ENCODE measurements around the gene POLL.

The POLL gene

DNA sequence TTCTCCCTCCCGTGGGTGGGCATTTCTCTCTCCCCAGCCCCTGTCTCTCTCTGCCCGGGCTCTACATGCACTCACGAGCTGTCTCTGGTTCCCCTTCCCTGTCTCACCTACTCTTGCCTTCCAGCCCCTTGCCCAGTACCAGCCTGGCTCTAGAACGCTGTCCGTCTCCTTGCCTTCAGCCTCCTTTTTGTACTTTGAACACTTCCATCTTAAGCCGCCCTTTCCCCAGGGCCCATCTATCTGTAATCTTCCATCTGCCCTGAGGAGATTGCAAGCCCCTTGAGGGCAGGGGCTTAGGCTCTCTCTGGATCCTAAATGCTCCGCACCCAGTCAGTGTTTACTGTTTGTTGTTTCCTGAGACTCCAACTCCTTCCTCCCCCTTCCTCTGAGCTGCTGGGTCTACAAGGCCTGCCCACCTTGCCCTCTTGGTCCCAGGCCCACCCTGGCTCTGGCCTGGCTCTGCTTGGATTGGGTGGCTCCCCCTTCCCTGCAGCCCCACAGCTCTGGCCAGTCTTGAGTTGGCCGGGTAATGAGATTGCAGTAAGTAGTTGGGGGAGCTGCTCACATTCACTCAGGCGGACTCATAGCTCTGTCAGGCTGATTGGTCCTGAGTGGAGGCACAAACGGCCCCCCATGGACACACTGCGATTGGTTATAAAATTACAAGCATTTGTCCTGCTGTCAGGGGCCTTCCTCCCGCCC, 28.3 kb downstream of the POLL start:
- no peak for DNase-seq

GRCh38 chr10:101558671-101559595, 29.1 kb downstream of the POLL start:
- DNase-seq = no peak

DNA sequence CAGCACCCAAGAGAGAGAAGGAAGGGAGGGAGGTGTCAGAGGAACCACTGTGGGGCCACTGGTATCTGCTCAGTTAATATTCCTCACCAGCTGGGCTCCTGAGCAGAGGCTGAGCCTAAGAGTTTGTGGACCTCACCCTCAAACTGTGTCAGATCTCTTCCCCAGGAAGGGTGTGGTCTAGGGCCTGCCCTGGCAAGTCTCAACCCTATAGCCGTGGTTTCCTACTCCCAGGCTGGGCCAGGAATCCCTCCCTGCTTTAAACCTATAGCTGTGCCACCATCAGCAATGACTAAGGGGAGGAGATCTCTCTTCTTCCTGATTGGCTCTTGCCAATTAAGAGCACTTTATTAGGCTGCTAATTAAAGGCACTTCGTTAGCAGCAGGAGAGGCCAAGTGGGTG, 29.9 kb downstream of the POLL start:
- DNase-seq = no peak

GRCh38 chr10:101557541-101557940, 30.5 kb downstream of the POLL start:
- DNase-seq = no peak

GRCh38 chr10:101552442-101552841, 35.6 kb downstream of the POLL start:
- no peak for DNase-seq

GRCh38 chr10:101550965-101551364, 37.1 kb downstream of the POLL start:
- no peak for DNase-seq

GRCh38 chr10:101545898-101546297, 42.2 kb downstream of the POLL start:
- no peak for DNase-seq

DNA sequence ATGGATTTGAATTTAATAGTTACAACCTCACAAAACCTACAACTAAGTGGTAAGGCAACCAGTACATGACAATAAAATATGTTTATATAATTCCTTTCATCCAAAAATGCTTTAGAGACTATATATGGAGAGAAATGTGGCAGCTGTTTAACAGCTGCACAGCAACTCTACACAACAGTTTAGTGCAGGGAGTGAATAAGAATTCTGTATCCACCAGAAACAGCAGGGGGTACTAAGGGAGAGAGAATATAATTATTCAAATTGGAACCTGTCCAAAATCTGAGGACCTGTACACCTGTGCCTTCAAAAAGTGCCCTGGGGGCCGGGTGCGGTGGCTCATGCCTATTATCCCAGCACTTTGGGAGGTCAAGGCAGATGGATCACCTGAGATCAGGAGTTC, 49.6 kb downstream of the POLL start:
- DNase-seq = no peak

- DNase-seq = no peak
Observed at GRCh38 chr10:101536800-101537199, 51.3 kb downstream of the POLL start.

GRCh38 chr10:101535949-101536348, 52.1 kb downstream of the POLL start:
- no peak for DNase-seq

GRCh38 chr10:101529725-101530553, 58.1 kb downstream of the POLL start:
- no peak for DNase-seq

- no peak for DNase-seq
Observed at GRCh38 chr10:101529207-101529606, 58.9 kb downstream of the POLL start.

All from kidney glomerular epithelial cell (primary cell).